A204.1 (cell line): ENCODE measurements around the gene OGDH.
"Not testable (repeated sequence)": the region's sequence is repeated elsewhere in the genome, so short reads cannot be mapped to it uniquely, and the experiment has no call there.

Experiments
- FAIRE-seq: peaks from 2 replicates; lab custom pipeline; 2012; peaks lifted over from hg19 to GRCh38; lab: Jason Lieb, UNC

Gene OGDH

DNA sequence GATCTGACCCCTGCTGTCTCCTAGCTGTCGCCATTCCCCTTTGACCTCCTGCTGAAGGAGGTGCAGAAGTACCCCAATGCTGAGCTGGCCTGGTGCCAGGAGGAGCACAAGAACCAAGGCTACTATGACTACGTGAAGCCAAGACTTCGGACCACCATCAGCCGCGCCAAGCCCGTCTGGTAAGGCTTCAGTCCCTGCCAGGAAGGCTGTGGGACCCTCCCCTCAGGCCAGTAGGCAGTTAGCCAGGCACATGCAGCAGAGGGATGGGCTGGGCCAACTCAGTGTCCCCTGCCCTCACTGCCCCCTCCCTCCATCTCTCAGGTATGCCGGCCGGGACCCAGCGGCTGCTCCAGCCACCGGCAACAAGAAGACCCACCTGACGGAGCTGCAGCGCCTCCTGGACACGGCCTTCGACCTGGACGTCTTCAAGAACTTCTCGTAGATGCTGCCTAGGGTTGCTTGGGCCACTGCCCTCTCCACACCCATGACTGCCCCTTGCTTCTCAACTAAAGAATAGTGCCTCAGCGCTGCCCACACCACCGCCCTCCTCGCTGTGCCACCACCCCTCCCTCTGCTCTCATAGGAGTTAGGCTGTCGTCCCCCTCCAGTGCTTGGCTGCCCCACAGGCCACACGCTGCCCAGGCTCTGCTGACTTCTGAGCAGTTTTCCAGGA lies 101.3 kb downstream of the OGDH start:
- no peak for FAIRE-seq

DNA sequence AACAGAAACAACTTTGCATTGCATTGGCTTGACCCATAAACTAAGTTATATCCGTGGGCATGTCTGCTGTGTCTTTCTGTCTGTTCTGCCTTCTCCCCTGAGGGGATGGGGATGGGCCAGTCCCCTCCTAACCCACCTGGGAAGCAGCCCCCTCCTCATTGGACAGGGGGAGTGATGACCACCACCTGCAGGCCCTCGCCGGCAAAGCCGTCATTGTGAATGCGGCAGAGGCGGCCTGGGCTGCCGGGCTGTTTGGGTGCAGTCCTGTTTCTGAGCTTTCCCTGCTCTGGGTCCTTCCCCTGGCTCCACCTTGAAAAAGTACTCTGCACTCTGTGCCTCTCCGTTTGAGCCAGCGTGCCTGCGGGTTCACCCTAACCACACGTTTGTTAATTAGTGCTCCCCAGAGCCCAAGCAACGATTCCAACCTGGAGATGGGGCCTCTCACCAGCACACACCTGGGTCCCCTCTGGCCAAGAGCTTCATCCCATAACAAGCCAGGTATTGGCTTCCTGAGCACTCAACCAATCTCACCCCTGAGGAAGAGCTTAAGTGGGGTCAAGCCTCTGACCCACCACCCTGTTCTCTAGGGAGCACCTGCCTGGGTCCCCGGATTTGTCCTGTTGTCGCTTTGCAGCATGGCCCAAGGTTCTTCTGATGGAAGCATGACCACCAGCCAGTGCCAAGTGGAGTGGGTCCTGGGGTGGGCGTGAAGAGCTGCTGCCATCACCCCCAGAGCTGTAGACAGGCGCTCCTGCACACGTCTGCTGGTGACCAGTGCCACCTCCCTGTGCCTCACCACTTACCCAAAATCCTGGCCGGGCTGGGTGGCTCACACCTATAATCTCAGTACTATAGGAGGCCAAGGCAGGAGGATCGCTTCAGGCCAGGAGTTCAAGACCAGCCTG lies 102.8 kb downstream of the OGDH start:
- no peak for FAIRE-seq

DNA sequence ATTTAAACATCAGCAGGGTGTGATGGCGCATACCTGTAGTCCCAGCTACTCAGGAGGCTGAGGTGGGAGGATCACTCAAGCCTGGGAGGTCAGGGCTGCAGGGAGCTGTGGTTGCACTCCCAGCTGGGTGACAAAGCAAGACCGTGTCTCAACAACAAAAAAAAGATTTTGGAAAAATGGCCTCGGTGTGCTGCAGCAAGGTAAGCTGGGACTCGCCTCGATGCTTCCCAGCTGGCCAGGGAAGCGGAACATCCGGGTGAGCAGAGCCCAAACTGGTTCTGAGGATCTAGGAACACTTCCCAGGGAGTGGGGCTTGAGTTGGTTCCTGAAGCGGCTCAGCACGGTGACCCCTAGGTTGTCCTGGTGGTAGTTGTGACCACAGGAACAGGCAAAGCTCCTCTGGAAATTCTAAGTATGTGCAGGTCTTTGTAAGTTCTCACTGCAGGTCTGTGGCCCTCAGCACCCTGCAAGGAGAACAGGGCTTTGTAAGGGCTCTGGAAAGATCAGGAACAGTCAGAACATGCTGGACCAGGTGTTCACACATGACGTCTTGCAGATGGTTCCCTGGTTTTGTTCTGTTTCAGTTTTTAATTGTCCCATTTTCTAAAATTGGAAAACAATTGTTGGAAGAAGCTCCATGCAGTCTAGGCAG lies 103.6 kb downstream of the OGDH start:
- no peak for FAIRE-seq

DNA sequence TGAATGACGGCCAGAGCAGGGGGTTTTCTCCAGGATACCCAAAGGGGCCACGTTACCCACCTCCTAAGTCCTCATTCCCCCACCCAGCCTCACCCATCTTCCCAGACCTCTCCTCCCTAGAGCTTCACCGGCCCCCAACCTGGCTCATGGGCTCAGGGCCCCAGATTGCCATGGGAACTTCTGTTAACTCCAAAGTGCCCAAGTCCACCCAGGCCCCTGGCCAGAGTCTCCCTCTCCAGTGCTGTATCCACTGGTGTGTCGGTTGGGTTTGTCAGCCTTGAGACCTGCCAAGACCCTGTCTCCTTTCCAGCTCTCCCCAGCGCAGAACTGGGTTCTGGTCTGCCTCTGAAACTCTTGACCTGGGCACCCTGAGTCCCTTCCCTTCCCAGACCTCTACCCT lies 105.1 kb downstream of the OGDH start:
- FAIRE-seq = no peak

DNA sequence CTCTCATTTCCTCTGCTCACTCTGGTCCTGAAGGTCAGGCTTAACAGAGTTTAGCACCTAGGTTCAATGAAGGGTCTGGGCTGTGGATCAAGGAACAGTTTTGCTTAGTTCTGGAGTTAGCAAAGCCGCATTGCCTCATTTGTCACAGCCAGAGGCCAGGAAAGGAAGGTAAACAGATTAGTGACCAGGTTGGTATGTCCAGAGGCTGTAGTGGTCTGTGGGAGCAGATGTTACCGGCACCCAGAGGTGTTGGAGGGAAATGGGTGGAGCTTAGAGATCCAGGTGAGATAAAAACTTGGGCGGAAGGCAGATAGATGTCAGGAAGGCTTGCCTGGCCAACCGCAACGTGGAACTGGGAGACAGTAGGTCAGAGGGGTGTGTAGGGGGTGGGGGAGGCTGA lies 105.6 kb downstream of the OGDH start:
- FAIRE-seq = no peak

DNA sequence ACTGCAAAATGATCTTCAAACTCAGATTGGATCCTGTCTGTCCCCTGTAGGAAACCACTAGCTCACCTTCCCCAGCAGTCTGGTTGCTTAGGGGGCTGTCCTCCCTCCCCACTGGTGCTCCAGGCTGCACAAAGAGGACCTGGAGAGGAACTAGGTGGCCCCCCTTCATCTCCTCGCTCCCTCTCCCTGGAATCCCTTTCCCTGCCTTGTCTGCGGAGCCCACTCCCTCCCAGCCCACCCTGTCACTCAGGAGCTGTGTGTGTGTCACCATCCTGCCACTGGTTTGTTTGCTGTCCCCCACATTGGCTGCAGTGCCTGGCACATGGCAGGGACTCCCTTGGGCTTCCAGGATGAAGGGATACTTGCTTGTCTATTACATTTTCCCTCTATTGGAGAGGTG lies 106.7 kb downstream of the OGDH start:
- FAIRE-seq = no peak

DNA sequence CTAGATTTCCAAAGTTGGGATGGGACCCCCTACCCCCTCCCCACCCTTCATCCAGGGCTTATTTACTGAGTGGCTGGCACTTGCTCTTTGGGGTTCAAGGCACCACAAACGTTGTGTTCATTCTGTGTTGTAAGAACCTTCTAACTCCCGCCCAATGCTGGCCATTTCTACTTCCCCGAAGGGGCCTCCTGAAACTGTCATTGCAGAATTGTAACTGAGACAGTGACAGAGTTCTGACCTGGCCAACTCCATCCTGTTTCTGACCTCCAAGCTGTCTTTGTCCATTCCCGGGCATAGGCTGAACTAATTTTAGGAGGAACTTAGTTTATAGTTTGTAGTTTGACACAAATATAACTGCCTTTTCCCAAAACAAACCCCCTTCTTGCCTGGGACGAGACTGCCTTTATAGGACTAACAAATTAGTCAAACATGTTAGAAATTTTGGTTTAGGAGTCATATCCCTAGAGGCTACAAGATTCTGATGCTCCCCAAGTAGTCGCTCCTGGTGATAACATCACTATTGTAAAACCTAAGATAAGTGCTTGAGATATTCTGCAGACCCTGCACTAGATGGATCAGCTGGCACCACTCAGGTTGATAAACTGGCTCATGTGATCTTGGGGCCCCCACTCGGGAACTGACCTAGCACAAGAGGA lies 107.4 kb downstream of the OGDH start:
- no peak for FAIRE-seq

DNA sequence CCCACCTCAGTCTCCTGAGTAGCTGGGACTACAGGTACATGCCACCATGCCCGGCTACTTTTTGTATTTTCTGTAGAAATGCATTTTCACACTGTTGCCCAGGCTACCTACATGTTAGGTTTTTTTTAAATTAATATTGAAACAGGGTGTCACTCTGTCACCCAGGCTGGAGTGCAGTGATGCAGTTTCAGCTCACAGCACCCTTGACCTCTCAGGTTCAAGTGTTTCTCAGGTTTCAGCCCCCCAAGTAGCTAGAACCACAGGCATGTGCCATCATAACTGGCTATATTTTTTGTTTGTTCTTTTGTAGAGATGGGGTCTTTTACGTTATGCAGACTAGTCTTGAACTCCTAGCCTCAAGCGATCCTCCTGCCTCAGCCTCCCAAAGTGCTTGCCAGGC lies 109.8 kb downstream of the OGDH start:
- FAIRE-seq = no peak

DNA sequence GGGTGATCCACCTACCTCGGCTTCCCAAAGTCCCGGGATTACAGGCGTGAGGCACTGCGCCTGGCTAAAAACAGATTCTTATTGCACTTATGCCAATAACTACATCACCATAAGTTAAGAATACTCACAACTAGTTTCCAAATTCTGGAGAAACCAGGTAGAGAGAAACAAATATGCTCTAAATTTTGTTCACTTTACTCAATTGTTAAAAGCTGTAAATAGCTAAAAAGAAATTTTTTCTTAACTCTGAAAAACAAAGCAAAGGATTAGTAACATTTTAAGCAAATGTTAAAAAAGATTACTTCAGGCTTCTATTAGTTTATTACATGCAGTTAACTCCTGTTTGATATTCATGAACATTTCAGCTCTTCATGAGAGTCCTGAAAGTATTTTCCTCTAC lies 113.9 kb downstream of the OGDH start:
- FAIRE-seq = no peak

DNA sequence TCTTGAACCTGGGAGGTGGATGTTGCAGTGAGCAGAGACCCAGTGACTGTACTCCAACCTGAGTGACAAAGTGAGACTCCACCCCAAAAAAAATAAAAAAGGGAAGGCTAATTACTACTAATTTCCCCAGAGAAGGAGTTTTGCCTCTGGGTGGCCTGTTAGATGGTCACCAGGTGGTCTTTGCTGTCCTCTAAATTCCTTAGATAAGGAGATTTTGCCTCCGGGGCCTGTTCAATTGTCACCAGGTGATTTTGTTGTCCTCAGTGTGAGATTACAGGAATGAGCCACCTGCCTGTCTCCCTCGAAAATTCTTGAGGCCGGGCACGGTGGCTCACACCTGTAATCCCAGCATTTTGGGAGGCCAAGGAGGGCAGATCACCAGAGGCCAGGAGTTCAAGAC lies 117.8 kb downstream of the OGDH start:
- FAIRE-seq = no peak

DNA sequence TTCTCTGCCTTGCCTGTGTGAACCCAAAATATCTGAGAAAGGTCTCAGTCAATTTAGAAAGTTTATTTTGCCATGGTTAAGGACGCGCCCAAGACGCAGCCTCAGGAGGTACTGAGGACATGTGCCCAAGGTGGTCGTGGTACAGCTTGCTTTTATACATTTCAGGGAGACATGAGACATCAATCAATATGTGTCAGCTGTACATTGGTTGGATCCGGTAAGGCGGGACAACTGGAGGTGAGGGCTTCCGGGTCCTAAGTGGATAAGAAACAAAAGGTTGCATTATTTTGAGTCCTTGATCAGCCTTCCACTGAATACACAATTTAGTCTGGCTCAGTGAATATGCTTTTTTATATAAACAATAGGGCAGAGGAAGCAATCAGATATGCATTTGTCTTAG lies 119.8 kb downstream of the OGDH start:
- not testable (repeated sequence) for FAIRE-seq

DNA sequence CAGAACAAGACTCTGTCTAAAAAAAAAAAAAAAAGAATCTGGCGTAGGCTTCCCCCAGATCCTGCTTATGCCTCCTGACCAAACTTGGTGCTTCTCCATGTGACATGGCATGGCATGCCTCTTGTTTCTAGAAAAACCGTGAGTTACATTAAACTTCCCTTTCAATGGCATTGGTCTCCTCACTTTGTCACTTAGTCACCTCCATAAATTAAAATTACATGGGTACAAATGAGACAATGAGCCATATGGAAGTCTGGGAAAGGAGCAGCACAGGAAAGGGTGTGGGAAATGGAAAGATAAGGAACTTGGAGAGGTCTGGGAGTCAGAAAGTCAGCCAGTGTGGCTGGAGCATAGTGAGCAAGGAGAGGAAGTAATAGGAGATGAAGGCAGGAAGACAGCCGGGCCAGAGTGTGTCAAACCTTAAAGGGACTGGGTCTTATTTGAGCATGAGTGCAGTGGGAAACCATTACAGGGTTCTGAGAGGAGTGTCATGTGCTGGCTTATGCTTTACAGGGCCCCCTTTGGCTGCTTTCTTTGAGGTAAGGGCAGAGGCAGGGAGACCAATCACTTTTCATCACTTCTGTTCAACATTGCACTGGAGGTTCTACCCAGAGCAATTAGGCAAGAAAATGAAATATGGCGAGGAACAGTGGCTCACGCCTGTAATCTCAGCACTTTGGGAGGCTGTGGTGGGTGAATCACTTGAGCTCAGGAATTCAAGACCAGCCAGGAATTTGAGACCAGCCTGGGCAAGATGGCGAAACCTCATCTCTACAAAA lies 120.9 kb downstream of the OGDH start:
- no peak for FAIRE-seq

DNA sequence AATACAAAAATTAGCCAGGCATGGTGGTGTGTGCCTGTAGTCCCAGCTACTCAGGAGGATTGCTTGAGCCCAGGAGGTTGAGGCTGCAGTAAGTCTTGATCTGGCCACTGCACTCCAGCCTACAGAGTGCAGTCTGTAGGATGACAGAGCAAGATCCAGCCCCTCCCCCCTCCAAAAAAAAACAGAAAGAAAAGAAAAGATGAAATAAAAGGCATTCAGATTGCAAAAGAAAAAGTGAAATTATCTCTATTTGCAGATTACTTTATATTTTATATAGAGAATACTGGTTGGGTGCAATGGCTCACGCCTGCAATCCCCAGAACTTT lies 121.5 kb downstream of the OGDH start:
- no peak for FAIRE-seq

DNA sequence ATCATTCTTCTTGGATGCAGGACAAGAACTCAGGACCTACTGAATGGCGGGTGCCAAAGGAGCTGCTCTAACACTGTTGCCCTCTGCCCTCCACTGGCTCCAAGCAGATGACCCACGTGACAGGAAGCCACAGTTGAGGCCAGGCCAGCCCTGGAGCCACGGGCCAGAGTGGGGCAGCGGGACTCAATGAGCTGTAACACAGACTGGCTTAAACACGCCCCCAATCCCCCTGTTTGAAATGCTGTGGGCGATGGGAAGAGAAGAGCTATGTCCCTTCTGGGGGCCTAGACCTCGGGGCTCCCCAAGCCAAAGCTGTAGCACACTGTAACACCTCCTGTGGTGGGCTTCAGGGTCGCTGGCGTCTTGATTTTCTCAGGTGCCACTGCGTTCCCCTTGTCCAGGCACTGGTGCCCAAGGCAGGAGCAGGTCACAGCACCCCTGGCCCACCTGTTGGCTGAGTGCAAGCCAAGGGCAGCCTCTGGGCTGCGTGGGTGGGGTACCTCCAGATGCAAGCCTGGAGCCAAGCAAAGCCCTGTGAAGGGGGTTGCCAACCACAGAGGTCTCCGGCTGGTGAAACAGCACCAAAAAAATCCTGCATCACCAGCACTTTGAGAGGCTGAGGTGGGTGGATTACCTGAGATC lies 123.6 kb downstream of the OGDH start:
- FAIRE-seq = no peak

DNA sequence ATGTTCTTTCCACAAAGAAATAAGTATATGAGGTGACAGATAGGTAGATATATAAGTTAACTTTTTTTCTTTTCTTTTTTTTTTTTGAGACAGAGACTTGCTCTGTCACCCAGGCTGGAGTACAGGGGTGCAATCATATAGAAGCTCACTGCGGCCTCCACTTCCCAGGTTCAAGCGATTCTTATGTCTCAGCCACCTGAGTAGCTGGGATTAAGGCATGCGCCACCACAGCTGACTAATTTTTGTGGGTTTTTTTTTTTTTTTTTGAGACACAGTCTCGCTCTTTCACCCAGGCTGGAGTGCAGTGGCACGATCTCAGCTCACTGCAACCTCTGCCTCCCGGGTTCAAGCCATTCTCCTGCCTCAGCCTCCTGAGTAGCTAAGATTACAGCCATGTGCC lies 126.5 kb downstream of the OGDH start:
- FAIRE-seq = not testable (repeated sequence)

DNA sequence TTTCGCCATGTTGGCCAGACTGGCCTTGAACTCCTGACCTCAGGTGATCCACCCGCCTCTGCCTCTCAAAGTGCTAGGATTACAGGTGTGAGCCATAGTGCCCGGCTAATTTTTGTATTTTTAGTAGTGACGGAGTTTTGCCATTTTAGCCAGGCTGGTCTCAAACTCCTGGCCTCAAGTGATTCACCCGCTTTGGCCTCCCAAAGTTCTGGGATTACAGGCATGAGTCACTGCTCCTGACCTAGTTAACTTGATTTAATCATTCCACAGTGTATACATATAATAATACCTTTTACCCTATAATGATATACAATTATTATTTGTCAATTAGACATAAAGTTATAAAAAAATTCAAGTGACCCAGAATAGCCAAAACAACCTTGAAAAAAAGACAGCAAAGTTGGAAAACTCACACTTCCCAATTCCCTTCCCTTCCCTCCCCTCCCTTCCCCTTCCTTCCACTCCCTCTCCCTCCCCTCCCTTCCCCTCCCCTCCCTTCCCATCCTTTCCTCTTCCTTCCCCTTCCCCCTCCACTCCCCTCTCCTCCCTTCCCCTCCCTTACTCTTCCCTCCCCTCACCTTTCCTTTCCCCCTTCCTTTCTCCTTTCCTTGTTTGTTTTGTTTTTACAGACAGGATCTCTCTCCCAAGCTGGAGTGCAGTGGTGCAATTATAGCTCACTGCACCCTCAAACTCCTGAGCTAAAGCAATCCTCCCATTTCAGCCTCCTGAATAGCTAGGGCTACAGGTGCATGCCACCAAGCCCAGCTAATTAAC lies 127.5 kb downstream of the OGDH start:
- no peak for FAIRE-seq

DNA sequence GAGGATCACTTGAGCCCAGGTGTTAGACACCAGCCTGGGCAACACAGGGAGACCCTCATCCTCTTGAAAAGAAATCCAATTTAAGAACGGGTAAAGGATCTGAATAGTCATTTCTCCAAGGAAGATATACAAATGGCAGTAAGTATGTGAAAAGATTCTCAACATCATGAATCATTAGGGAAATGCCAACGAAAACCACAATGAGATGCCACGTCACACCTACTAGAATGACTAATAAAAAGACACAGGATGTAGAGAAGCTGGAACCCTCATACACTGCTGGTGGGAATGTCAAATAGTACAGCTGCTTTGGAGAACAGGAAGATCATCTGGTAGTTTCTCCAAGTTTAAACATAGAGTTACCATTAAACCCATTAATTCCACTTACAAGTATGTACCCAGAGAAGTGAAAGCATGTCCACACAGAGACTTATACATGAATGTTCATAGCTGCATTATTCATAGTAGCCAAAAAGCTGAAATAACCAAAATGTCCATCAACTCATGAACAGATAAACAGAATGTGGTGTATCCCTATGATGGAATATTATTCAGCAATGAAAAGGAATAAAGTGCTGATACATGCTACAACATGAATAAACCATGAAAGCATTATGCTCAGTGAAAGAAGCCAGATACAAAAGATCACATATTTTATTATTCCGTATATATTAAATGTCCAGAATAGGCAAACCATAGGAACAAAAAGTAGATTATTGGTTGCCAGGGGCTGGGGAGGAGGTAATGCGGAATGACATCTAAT lies 129.2 kb downstream of the OGDH start:
- no peak for FAIRE-seq

DNA sequence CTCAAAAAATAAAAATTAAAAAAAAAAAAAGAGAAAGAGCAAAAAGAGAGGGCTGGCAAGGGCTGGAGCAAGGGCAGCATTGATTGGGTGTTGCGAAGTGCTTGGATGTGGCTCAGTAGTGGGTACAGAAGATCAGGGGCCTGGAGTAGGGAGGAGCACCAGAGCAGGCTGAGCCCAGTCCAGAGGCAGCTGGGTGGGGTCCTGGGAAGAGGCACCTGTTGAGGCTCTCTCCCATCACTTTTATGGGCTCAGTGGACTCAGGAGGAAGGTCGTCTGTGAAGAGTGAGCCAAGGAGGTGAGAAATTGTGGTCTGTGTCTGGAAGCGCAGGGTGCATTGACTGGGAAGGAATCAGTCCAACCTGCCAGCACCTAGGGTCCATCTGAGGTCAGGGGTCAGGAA lies 130.5 kb downstream of the OGDH start:
- FAIRE-seq = no peak

DNA sequence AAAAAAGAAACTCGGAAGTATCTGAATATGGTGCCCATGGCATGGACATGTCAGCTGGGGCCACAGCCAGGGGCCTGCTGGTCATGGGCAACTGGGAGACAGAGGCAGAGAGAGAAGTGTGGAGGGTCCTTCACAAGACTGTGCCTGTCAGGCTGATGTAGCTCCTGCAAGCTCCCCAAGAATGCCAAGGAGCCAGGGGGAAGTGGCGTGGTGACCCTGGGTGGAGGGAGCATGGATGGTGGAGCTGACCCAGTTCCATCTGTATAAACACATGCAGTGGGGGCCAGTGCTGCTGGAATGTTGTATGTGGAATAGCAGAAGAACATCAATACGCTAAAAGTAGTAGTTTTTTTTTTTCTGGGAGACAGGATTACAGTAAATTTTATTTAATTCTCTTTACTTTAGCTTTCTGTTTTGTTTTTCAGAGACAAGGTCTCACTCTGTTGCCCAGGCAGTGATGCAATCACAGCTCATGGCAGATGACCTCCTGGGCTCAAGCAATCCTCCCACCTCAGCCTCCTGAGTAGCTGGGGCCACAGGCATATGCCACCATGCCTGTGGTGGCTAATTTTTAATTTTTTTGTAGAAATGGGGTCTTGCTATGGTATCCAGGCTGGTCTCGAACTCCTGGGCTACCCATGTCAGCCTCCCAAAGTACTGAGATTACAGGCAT lies 131.8 kb downstream of the OGDH start:
- FAIRE-seq = no peak
